Anterior cingulate cortex (tissue), 58 donors: ENCODE results near the gene SCAPER.
"Not testable (repeated sequence)": the region's sequence is repeated elsewhere in the genome, so short reads cannot be mapped to it uniquely, and the experiment has no call there.

ENCODE experiments used
- DNase-seq, 58 donors: peaks; one replicate each; lab custom pipeline; 2025; lab: John Stamatoyannopoulos, UW

The SCAPER gene

GRCh38 chr15:76928201-76928600, 23.1 kb upstream of the SCAPER start:
- DNase-seq: no peak

- DNase-seq: peak in 8 of 58 donors; percentile 1 to 21 (median 8)
Observed at GRCh38 chr15:76916369-76916768, 11.2 kb upstream of the SCAPER start.

DNA sequence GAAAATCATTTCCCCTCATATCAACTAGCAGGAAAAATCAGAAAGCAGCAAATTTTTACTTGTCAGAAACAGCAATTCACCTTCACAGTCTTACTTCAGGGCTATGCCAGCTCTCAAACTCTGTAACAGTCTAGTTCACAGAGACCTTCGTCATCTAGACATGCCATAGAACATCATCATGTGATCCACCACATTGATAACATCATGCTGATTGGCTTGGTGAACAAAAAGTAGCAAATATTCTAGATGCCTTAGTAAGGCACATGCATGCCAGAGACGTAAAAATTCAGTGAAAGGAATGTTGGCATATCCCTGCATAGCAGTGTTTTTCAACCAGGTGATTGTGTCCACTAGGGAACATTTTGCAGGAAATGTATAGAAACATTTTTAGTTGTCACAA, 8.6 kb upstream of the SCAPER start:
- no peak for DNase-seq

DNA sequence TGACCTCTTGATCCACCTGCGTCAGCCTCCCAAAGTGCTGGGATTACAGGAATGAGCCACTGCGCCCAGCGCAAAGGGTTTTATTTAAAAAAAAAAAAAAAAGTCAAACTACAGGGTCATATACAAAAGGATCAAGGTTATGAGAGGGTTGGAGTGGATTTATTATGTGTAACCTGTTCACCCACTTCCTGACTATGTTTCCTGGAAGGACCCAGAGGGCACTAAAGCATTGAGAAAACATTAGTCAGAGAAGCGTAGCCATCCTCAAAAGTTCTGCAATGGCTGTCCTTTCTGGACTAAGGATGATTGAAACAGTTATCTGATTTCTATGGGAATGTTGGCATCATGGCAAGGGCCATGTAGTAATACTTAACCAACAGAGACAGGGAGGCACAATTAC, 7.3 kb upstream of the SCAPER start:
- no peak for DNase-seq

GRCh38 chr15:76905855-76906254, 715 bp upstream of the SCAPER start:
- peak in 17 of 58 donors; percentile 5 to 55 (median 30) for DNase-seq

GRCh38 chr15:76904461-76905012, 603 bp downstream of the SCAPER start:
- DNase-seq: peak in 35 of 58 donors; percentile 3 to 68 (median 31)

GRCh38 chr15:76903251-76903681, 1.9 kb downstream of the SCAPER start:
- DNase-seq: peak in 2 of 58 donors; percentile 7 to 31

DNA sequence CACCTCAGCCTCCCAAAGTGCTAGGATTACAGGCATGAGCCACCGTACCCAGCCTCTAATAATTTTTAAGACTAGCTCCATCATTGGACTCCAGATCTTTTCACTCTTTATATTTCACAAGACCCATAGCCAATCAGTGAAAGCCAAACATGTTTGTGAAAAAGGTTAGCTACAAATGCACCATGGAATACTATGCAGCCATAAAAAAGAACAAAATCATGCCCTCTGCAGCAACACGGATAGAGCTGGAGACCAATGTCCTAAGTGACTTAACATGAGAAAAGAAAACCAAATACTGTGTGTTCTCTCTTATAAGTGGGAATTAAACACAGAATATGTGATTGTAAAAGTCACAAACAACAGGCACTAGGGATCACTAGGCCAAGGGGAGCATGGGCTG, 3.2 kb downstream of the SCAPER start:
- DNase-seq: no peak

DNA sequence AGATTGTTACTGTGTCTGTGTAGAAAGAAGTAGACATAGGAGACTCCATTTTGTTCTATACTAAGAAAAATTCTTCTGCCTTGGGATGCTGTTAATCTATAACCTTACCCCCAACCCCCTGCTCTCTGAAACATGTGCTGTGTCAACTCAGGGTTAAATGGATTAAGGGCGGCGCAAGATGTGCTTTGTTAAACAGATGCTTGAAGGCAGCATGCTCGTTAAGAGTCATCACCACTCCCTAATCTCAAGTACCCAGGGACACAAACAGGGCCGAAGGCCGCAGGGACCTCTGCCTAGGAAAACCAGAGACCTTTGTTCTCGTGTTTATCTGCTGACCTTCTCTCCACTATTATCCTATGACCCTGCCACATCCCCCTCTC, 5.2 kb downstream of the SCAPER start:
- not testable (repeated sequence) for DNase-seq

DNA sequence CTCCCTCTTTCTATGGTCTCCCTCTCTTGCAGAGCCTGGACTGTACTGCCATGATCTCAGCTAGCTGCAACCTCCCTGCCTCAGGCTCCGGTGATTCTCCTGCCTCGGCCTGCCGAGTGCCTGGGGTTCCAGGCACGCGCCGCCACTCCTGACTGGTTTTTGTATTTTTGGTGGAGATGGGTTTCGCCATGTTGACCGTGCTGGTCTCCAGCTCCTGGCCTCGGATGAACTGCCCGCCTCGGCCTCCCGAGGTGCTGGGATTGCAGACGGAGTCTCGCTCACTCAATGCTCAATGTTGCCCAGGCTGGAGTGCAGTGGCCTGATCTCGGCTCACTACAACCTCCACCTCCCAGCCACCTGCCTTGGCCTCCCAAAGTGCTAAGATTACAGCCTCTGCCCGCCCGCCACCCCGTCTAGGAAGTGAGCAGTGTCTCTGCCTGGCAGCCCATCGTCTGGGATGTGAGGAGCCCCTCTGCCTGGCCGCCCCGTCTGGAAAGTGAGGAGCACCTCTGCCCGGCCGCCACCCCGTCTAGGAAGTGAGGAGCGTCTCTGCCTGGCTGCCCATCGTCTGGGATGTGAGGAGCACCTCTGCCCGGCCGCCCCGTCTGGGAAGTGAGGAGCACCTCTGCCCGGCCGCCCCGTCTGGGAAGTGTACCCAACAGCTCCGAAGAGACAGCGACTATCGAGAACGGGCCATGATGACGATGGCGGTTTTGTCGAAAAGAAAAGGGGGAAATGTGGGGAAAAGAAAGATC, 5.8 kb downstream of the SCAPER start:
- not testable (repeated sequence) for DNase-seq

DNA sequence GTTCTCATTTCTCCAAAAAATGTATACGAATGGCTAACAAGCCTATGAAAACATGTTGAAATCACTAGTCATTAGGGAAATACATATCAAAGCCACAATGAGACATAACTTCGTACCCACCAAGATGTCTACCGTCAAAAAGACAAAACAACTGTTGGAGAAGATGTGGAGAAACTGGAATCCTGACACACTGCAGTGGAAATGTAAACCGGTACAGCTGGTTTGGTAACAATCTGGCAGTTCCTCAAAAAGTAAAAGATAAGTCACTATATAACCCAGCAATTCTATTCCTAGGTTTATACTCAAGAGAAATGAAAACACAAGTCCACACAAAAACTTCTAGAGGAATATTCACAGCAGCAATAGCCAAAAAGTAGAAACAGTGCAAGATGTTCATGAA, 7.0 kb downstream of the SCAPER start:
- DNase-seq: no peak

- no peak for DNase-seq
Observed at GRCh38 chr15:76894174-76894573, 11.0 kb downstream of the SCAPER start.

GRCh38 chr15:76892836-76893235, 12.3 kb downstream of the SCAPER start:
- DNase-seq: not testable (repeated sequence)

DNA sequence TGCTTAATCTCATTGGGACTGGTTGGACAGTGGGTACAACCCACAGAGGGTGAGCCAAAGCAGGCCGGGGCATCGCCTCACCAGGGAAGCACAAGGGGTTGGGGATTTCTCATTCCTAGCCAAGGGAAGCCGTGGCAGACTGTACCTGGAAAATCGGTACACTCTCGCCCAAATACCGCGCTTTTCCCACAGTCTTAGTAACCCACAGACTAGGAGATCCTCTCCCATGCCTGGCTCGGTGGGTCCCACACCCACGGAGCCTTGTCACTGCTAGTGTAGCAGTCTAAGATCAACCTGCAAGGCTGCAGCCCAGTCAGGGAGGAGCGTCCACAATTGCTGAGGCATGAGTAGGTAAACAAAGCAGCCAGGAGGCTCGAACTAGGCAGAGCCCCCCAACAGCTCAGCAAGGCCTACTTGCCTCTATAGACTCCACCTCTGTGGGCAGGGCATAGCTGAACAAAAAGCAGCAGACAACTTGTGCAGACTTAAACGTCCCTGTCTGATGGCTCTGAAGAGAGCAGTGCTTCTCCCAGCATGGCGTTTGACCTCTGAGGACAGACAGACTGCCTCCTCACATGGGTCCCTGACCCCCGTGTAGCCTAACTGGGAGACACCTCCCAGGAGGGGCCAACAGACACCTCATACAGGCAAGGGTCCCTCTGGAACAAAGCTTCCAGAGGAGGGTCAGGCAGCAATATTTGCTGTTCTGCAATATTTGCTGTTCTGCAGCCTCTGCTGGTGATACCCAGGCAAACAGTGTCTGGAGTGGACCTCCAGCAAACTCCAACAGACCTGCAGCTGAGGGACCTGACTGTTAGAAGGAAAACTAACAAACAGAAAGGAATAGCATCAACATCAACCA, 17.6 kb downstream of the SCAPER start:
- not testable (repeated sequence) for DNase-seq

DNA sequence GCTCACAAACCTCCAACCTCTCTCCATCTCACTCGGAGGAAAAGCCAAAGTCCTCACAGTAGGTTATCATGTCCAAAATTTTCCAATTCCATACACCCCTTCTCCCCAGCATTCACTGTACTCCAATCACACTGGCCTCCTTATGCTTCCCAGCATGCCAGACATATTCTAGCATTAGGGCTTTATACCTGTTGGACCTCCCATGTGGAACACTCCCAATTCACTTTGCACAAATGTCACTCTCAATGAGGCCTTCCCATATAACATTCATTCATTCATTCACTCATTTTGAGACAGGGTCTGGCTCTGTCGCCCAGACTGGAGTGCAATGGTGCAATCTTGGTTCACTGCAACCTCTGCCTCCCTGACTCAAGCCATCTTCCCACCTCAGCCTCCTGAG, 19.9 kb downstream of the SCAPER start:
- no peak for DNase-seq

DNA sequence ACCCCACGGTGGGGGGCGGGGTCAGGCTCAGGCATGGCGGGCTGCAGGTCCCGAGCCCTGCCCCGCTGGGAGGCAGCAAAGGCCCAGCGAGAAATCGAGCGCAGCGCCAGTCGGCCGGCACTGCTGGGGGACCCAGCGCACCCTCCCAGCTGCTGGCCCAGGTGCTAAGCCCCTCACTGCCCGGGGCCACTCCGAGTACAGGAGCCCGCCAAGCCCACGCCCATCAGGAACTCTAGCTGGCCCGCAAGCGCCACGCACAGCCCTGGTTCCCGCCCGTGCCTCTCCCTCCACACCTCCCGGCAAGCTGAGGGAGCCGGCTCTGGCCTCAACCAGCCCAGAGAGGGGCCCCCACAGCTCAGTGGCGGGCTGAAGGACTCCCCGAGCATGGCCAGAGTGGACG, 29.2 kb downstream of the SCAPER start:
- no peak for DNase-seq

DNA sequence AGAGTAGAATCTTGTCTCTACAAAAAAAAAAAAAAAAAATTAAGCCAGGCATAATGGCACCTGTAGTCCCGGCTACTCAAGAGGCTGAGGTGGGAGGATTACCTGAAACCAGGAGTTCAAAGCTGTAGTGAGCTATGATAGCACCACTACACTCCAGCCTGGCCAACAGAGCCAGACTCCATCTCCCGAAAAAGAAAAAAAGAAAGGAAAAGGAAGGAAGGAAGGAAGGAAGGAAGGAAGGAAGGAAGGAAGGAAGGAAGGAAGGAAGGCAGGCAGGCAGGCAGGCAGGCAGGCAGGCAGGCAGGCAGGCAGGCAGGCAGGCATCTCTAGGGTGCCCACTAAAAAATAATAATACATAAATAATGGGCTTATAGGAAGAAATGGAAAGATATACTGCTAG, 32.1 kb downstream of the SCAPER start:
- not testable (repeated sequence) for DNase-seq

DNA sequence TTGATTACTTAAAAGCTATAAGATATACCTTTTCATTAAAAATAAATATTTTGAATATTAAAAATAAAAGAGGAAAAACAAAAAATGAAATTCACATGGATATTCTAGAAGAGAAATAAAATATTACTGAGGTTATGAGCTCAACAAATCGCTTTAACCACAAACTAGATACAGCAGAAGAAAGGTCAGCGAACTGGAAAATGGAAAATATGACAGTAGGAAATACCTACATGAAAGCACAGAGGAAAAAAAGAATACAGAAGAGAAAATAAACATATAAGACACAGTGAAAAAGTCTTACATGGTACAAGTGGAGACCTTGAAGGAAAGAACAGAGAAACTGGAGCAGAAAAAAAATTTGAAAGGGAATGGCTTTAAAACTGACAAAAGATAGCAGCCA, 33.2 kb downstream of the SCAPER start:
- DNase-seq: no peak

GRCh38 chr15:76868740-76869139, 36.4 kb downstream of the SCAPER start:
- no peak for DNase-seq

- DNase-seq: peak in 4 of 58 donors; percentile 0 to 8 (median 2)
Observed at GRCh38 chr15:76866716-76867321, 38.3 kb downstream of the SCAPER start.

DNA sequence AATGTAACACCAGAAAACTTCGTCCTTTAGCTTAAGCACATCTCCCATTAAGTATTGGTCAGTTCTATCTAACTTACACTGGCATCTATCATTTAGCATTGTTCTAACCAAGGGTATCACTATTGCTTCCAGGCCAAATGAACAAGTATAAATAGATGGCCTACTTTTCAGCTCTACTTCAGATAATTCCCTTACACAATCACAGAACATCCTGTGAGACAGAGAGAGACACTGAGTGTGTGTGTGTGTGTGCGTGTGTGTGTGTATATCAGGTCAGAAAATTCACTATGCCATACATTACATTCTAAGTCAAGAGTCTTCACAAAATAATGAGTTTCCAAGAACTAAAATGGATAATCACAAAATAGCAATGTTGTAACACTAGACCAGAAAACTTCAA, 39.1 kb downstream of the SCAPER start:
- no peak for DNase-seq
